Peyer's patch (tissue), 4 donors: Measurements from ENCODE around the gene LZTS3. TPM values are rescaled to one million over a fixed set of nuclear protein-coding genes. Genes with fewer than 3 reads are reported as not detected.

Experiments used
- DNase-seq, 3 donors: peaks; one replicate each; pipeline ENCODE4 v3.0.0-alpha.2; 2017 to 2019
- H3K27ac ChIP-seq, 4 donors: fragments of 200-600 bp; sonication (generic); one replicate each; pipeline ENCODE4 v1.5.1; 2016 to 2019
- H3K27me3 ChIP-seq, 2 donors: fragments of 200-600 bp; sonication (generic); one replicate each; pipeline ENCODE4 v1.5.1; 2019
- H3K36me3 ChIP-seq, 3 donors: fragments of 200-600 bp; sonication (generic); one replicate each; pipeline ENCODE4 v1.5.1; 2016 to 2019
- H3K4me1 ChIP-seq, 4 donors: fragments of 200-600 bp; sonication (generic); one replicate each; pipeline ENCODE4 v1.5.1; 2016 to 2019
- H3K4me3 ChIP-seq, 4 donors: fragments of 200-600 bp; sonication (generic); 1 replicate in 3 of 4; 2 replicates in 1 of 4; pipeline ENCODE4 v1.5.1; 2016 to 2019; ENCODE audit warnings: mild to moderate bottlenecking in 1 of 4
- H3K9me3 ChIP-seq, 4 donors: fragments of 200-600 bp; sonication (generic); one replicate each; pipeline ENCODE4 v1.5.1; 2016 to 2019; ENCODE audit warnings: mild to moderate bottlenecking in 1 of 4
- POLR2A ChIP-seq, 2 donors: fragments of 450-650 bp; IDR thresholded peaks; one replicate each; pipeline ENCODE4 v1.5.1; 2017; ENCODE audit warnings: antibody characterized with exemption in 2 of 2, mild to moderate bottlenecking in 2 of 2, moderate library complexity in 2 of 2
- total RNA-seq, 4 donors: library from RNA; depleted of rRNA; stranded (reverse); fragments of >200 nt; gene quantifications; one replicate each; pipeline ENCODE4 v1.1.0, GENCODE V29; 2016
- TF ChIP-seq, protein P1 (sequence below), 6 experiments: fragments of 450-650 bp in 4 of 6; fragments of 200-600 bp in 2 of 6; sonication (generic) in 1 of 6; IDR thresholded peaks; one replicate each; pipeline ENCODE4 v1.5.1; 2017 to 2019; ENCODE audit warnings: antibody characterized with exemption in 6 of 6, mild to moderate bottlenecking in 3 of 6, moderate library complexity in 1 of 6

The LZTS3 gene
- total RNA-seq, 4 donors from 2014 or later: 24.3 to 38.4 (median 33.8) TPM

- H3K9me3 ChIP-seq: no peaks in the 10 kb centered on the region
- no peak overlapping the region for H3K4me3 ChIP-seq
- H3K4me1 ChIP-seq: peaks cover 0 to 2% (median 0%) of the 10 kb centered on the region in 4 donors
- no peak overlapping the region for H3K27ac ChIP-seq
- no peak for DNase-seq
- H3K36me3 ChIP-seq: no peaks in the 10 kb centered on the region
- TF ChIP-seq, protein P1, sequence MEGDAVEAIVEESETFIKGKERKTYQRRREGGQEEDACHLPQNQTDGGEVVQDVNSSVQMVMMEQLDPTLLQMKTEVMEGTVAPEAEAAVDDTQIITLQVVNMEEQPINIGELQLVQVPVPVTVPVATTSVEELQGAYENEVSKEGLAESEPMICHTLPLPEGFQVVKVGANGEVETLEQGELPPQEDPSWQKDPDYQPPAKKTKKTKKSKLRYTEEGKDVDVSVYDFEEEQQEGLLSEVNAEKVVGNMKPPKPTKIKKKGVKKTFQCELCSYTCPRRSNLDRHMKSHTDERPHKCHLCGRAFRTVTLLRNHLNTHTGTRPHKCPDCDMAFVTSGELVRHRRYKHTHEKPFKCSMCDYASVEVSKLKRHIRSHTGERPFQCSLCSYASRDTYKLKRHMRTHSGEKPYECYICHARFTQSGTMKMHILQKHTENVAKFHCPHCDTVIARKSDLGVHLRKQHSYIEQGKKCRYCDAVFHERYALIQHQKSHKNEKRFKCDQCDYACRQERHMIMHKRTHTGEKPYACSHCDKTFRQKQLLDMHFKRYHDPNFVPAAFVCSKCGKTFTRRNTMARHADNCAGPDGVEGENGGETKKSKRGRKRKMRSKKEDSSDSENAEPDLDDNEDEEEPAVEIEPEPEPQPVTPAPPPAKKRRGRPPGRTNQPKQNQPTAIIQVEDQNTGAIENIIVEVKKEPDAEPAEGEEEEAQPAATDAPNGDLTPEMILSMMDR (IDR thresholded peaks at IDR 0.05): no peak
- TF ChIP-seq POLR2A (IDR thresholded peaks at IDR 0.05): no peak
- no peaks in the 10 kb centered on the region for H3K27me3 ChIP-seq
Measured at GRCh38 chr20:3166913-3167342, 6.4 kb downstream of the LZTS3 start.

GRCh38 chr20:3166338-3166912 is 6.9 kb downstream of the LZTS3 start:
- H3K4me1 ChIP-seq: peaks cover 0 to 2% (median 0%) of the 10 kb centered on the region in 4 donors
- no peaks in the 10 kb centered on the region for H3K27me3 ChIP-seq
- DNase-seq: no peak
- H3K27ac ChIP-seq: no peak overlapping the region
- H3K4me3 ChIP-seq: no peak overlapping the region
- no peak for TF ChIP-seq POLR2A (IDR thresholded peaks at IDR 0.05)
- TF ChIP-seq, protein P1 (IDR thresholded peaks at IDR 0.05): no peak
- H3K9me3 ChIP-seq: no peaks in the 10 kb centered on the region
- no peaks in the 10 kb centered on the region for H3K36me3 ChIP-seq

- peak overlapping the region in 1 of 4 donors; percentile 3 for H3K27ac ChIP-seq
- peak overlapping the region in 1 of 4 donors; percentile 5 for H3K4me3 ChIP-seq
Measured at GRCh38 chr20:3165473-3166337, 7.6 kb downstream of the LZTS3 start.

GRCh38 chr20:3164763-3165410 is 8.5 kb downstream of the LZTS3 start:
- DNase-seq: no peak

More at GRCh38 chr20:3165473-3166337, 7.6 kb downstream of the LZTS3 start:
- peak in 2 of 3 donors; percentile 58 for DNase-seq
- TF ChIP-seq, protein P1 (IDR thresholded peaks at IDR 0.05): no peak
- no peak for TF ChIP-seq POLR2A (IDR thresholded peaks at IDR 0.05)
- no peaks in the 10 kb centered on the region for H3K9me3 ChIP-seq
- H3K4me1 ChIP-seq: peaks cover 0 to 2% (median 0%) of the 10 kb centered on the region in 4 donors
- H3K36me3 ChIP-seq: no peaks in the 10 kb centered on the region
- H3K27me3 ChIP-seq: no peaks in the 10 kb centered on the region

More at GRCh38 chr20:3164763-3165410, 8.5 kb downstream of the LZTS3 start:
- Histone ChIP-seq H3K4me1 (peaks cover 0 to 2% (median 0%) of the 10 kb centered on the region in 4 donors), H3K9me3 (no peaks in the 10 kb centered on the region), H3K27ac (peak overlapping the region in 1 of 4 donors; percentile 3), H3K4me3 (no peak overlapping the region), H3K36me3 (no peaks in the 10 kb centered on the region), H3K27me3 (no peaks in the 10 kb centered on the region)
- no peak for TF ChIP-seq POLR2A (IDR thresholded peaks at IDR 0.05)
- TF ChIP-seq, protein P1 (IDR thresholded peaks at IDR 0.05): no peak
